ENCODE results near the gene CSRP1. TPM values are rescaled to one million over a fixed set of nuclear protein-coding genes. Genes with fewer than 3 reads are reported as not detected.

CSRP1 gene
- total RNA-seq, 1 experiment from 2014 or later: 94.4 TPM

DNA sequence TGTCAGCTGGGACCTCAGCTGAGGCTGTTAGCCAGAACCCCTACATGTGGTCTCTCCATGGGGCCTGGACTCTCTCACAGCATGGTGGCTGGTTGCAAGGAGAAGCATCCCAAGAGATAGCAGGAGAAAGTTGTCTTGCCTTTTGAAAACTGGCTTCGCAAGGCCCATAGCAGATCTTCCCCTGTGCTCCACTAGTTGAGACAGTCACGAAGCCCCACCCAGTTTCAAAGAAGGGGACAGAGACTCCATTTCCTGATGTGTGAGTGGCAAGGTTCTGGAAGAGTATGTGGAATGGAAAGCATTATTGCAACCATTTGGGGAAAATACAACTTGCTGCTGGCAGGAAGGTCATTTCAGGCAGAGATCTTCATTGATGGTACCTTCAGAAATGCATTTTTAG, 7.5 kb upstream of the CSRP1 start:
- intact Hi-C loops (cut with micrococcal nuclease; ENCODE audit: unreplicated experiment) (no loop called here), in situ Hi-C loops (cut with HindIII; ENCODE audit: low pct_unique_long_range_greater_than_20kb, low sequenced_read_pairs) (no loop called here)
- ATAC-seq (no peak), DNase-seq (ENCODE audit: low read depth, low spot score) (no peak)
- Histone ChIP-seq H3K27me3 (ENCODE audit: control insufficient read depth, insufficient read depth, low read length) (no peaks in the 10 kb centered on the region), H3K27ac (ENCODE audit: low read length) (no peak overlapping the region), H3K9me3 (ENCODE audit: control insufficient read depth, insufficient read depth, low read depth, low read length) (no peaks in the 10 kb centered on the region), H3K4me1 (ENCODE audit: control insufficient read depth, insufficient read depth, low read length) (peaks cover 5% of the 10 kb centered on the region; the same call in 1 of the 2 replicates), H3K36me3 (ENCODE audit: control insufficient read depth, insufficient read depth, low read length) (no peaks in the 10 kb centered on the region), H3K4me3 (ENCODE audit: low read depth in 2 of 2, low read length in 2 of 2) (no peak overlapping the region)
- no TSS peak for BruUV-seq (replicated peaks)
- POLR2A ChIA-PET: no interaction called here
- TF ChIP-seq, protein P1, sequence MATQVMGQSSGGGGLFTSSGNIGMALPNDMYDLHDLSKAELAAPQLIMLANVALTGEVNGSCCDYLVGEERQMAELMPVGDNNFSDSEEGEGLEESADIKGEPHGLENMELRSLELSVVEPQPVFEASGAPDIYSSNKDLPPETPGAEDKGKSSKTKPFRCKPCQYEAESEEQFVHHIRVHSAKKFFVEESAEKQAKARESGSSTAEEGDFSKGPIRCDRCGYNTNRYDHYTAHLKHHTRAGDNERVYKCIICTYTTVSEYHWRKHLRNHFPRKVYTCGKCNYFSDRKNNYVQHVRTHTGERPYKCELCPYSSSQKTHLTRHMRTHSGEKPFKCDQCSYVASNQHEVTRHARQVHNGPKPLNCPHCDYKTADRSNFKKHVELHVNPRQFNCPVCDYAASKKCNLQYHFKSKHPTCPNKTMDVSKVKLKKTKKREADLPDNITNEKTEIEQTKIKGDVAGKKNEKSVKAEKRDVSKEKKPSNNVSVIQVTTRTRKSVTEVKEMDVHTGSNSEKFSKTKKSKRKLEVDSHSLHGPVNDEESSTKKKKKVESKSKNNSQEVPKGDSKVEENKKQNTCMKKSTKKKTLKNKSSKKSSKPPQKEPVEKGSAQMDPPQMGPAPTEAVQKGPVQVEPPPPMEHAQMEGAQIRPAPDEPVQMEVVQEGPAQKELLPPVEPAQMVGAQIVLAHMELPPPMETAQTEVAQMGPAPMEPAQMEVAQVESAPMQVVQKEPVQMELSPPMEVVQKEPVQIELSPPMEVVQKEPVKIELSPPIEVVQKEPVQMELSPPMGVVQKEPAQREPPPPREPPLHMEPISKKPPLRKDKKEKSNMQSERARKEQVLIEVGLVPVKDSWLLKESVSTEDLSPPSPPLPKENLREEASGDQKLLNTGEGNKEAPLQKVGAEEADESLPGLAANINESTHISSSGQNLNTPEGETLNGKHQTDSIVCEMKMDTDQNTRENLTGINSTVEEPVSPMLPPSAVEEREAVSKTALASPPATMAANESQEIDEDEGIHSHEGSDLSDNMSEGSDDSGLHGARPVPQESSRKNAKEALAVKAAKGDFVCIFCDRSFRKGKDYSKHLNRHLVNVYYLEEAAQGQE (IDR thresholded peaks at IDR 0.05; ENCODE audit: insufficient read depth in 1 of 2, low read depth in 2 of 2, low read length in 1 of 2): no peak
- TF ChIP-seq, protein P2, sequence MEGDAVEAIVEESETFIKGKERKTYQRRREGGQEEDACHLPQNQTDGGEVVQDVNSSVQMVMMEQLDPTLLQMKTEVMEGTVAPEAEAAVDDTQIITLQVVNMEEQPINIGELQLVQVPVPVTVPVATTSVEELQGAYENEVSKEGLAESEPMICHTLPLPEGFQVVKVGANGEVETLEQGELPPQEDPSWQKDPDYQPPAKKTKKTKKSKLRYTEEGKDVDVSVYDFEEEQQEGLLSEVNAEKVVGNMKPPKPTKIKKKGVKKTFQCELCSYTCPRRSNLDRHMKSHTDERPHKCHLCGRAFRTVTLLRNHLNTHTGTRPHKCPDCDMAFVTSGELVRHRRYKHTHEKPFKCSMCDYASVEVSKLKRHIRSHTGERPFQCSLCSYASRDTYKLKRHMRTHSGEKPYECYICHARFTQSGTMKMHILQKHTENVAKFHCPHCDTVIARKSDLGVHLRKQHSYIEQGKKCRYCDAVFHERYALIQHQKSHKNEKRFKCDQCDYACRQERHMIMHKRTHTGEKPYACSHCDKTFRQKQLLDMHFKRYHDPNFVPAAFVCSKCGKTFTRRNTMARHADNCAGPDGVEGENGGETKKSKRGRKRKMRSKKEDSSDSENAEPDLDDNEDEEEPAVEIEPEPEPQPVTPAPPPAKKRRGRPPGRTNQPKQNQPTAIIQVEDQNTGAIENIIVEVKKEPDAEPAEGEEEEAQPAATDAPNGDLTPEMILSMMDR (IDR thresholded peaks at IDR 0.05): no peak
- no peak for TF ChIP-seq SIN3A (IDR thresholded peaks at IDR 0.05; ENCODE audit: borderline replicate concordance, insufficient read depth, low read depth, low read length)
- no peak for TF ChIP-seq TCF7L2 (IDR thresholded peaks at IDR 0.05; ENCODE audit: low read depth, low read length)
- no peak for TF ChIP-seq POLR2AphosphoS5 (IDR thresholded peaks at IDR 0.05; ENCODE audit: low read depth, low read length)
- CTCF ChIA-PET: interaction anchor here (0.6 to 6.7 kb wide), 3 partner anchors 33 to 79 kb away, joined by 3 to 110 read pairs (median 23); no protein-coding TSS in a partner anchor

DNA sequence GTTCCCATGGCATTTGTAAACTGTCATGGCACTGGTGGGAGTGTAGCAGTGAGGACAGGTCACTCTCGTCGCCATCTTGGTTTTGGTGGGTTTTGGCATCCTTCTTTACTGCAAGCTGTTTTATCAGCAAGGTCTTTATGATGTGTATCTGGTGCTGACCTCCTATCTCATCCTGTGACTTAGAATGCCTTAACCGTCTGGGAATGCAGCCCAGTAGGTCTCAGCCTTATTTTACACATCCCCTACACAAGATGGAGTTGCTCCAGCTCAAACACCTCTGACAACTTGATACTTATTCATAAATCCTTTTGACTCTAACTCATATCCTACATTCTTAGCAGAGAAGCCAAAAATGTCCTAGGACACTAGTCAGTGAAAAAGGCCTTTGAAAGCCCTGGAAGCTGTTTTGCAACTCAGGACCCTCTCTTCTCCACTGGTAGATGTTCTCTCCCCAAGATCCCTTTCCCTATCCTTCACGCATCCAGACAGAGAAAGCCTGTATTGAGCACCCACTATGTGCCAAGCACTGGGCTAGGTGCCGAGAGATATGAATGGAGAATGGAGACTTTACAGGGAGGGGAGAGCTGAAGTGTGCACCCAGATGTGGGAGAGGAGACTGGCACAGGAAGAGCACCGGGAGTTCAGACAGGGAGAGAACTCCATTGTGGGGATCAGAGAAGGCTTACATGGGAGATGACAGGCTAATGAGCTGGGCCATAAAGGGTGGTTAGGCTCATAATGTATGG, 6.7 kb upstream of the CSRP1 start:
- BruUV-seq (replicated peaks): no TSS peak
- TF ChIP-seq, protein P1 (IDR thresholded peaks at IDR 0.05; ENCODE audit: insufficient read depth in 1 of 2, low read depth in 2 of 2, low read length in 1 of 2): no peak
- TF ChIP-seq POLR2AphosphoS5 (IDR thresholded peaks at IDR 0.05; ENCODE audit: low read depth, low read length) (no peak), TCF7L2 (IDR thresholded peaks at IDR 0.05; ENCODE audit: low read depth, low read length) (no peak), SIN3A (IDR thresholded peaks at IDR 0.05; ENCODE audit: borderline replicate concordance, insufficient read depth, low read depth, low read length) (no peak)
- TF ChIP-seq, protein P2 (IDR thresholded peaks at IDR 0.05): no peak
- intact Hi-C loops (cut with micrococcal nuclease; ENCODE audit: unreplicated experiment) (loop anchor here (1.0 kb wide), 1 partner anchor 31 kb away; no protein-coding TSS in a partner anchor), in situ Hi-C loops (cut with HindIII; ENCODE audit: low pct_unique_long_range_greater_than_20kb, low sequenced_read_pairs) (no loop called here)
- Histone ChIP-seq H3K4me1 (ENCODE audit: control insufficient read depth, insufficient read depth, low read length) (peaks cover 5% of the 10 kb centered on the region; the same call in 1 of the 2 replicates), H3K36me3 (ENCODE audit: control insufficient read depth, insufficient read depth, low read length) (no peaks in the 10 kb centered on the region), H3K27me3 (ENCODE audit: control insufficient read depth, insufficient read depth, low read length) (no peaks in the 10 kb centered on the region), H3K27ac (ENCODE audit: low read length) (no peak overlapping the region), H3K4me3 (ENCODE audit: low read depth in 2 of 2, low read length in 2 of 2) (no peak overlapping the region), H3K9me3 (ENCODE audit: control insufficient read depth, insufficient read depth, low read depth, low read length) (no peaks in the 10 kb centered on the region)
- POLR2A ChIA-PET: interaction anchor here (2.0 kb wide), 1 partner anchor 32 kb away, joined by 14 read pairs; no protein-coding TSS in a partner anchor
- CTCF ChIA-PET: interaction anchor here (0.6 to 6.7 kb wide), 13 partner anchors 10 to 202 kb away, joined by 3 to 110 read pairs (median 8); no protein-coding TSS in a partner anchor
- DNase-seq (ENCODE audit: low read depth, low spot score) (no peak), ATAC-seq (no peak)

Data from Panc1 (cell line).